Hematopoietic multipotent progenitor cell treated with erythropoietin and hydrocortisone succinate and interleukin-3 and kit ligand, for 8 days (in vitro differentiated cells): ENCODE data around the gene BRIX1.

Source experiments
- DNase-seq: peaks from one replicate; pipeline ENCODE4 v3.0.0-alpha.2; 2015

Gene BRIX1, protein sequence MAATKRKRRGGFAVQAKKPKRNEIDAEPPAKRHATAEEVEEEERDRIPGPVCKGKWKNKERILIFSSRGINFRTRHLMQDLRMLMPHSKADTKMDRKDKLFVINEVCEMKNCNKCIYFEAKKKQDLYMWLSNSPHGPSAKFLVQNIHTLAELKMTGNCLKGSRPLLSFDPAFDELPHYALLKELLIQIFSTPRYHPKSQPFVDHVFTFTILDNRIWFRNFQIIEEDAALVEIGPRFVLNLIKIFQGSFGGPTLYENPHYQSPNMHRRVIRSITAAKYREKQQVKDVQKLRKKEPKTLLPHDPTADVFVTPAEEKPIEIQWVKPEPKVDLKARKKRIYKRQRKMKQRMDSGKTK

DNA sequence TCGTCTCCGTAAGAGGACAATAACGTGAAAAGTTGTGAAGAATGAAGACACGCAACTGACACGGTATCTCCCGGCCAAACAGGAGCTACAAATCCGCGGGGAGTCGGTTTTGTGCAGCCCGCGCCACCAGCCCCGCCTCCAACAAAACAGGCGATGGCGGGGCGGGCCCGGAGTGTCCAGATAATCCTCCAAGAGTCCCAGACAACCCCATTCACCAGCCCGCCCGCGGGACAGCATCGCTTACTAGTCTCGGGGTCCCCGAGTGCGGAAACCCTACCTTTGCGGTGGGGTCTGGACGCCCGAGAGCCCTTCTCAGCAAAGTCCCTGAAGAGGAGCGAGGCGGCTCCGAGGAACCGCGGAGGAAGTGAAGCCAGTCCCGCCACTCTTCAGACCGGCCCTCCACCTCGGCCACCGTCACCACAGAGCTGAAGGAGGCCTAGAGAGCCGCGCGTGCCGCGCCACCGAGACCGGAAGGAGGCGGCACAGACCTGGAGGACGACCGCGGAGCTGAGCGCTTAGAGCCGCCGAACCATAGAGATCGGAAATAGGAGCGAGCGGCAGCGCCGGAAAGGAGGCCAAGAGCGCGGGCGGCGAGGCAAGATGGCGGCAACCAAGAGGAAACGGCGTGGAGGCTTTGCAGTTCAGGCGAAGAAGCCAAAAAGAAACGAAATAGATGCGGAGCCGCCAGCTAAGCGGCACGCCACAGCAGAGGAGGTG is at the start of gene BRIX1, which contains the start of gene RAD1:
TSS of gene BRIX1 (plus strand) at position 573 of the 717 bp plus-strand sequence. CDS start at position 601, 28 bp downstream.
TSS of gene RAD1 (minus strand) at position 366 of the 717 bp plus-strand sequence. CDS start 612 bp downstream, outside the sequence.
- peak; percentile 96 for DNase-seq

DNA sequence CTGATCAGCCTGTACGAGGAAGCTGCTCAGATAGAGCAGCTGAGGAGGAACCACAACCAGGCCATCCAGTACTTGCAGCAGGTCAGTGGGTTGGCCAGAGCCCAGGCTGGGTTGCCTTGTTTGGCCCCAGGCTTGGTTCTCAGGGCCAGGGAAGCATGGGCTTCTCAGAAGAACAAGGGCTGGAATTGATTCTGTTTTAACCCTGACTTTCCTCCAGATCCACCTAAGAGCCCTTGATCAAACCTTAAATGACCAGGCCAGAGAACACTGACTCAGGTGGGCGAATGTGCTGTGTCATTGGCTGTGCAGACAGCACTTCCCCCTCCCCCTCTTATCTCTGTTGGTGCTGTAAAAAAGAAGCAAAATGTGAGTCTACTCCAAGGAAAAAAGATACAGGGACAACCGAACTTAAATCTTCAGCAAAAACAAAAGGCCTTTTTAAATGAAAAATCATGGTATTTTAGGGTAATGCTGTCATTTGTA is 48.5 kb upstream of the BRIX1 start:
- peak; percentile 9 for DNase-seq

DNA sequence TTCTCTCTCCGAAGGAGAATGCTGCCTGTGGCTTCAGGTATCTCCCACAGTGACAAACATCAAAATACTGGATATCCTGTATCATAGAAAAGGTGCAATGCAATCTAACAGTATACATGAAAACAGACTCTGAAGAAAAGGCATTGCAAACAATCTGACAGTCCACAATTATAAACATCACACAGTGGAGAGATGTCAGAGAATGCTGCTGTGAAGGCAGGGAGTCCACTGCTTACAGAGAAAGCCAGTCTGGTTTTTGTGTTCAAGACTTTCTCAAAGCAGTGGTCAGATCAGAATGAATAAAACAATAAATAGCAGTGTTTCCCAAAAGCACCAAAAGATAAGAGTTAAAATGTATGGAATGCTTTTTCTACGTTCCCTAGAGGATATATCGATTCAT is 47.9 kb upstream of the BRIX1 start:
- DNase-seq: no peak

DNA sequence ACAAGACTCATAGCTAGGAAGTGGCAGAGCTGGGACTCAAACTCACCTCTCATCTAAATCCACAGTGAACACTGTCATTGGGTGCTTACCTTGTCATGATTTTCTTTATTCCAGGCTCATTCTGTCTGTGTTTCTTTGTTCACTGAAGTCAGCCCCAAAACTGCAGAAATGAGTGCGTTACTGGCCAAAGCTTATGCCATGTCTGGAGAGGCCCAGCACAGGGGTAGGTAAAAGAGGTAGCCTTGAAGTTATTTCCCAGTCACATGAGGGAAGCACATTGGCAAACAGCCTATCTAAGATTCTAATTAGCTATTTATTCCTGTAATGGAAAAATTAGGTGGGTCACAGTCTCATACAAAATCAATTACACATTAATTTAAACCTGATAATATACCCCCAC is 46.7 kb upstream of the BRIX1 start:
- no peak for DNase-seq

DNA sequence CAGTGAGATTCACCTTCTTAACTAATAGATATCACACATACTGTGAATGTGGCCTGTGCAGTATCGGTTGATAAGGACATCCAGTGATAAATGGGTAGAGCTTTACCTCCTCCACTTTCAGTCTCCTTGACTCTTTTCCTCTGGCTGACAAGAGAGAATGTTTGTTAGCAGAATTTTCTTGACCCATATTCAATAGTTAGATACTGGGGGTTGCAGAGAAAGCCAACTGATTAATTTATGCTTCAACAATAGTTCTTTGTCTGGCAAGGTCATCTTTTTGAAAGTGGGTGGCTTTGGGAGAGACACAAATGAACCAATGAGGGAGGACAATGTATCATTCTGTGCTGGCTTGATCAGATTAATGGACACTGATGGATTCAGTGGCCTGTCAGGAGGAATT is 46.3 kb upstream of the BRIX1 start:
- DNase-seq: no peak

DNA sequence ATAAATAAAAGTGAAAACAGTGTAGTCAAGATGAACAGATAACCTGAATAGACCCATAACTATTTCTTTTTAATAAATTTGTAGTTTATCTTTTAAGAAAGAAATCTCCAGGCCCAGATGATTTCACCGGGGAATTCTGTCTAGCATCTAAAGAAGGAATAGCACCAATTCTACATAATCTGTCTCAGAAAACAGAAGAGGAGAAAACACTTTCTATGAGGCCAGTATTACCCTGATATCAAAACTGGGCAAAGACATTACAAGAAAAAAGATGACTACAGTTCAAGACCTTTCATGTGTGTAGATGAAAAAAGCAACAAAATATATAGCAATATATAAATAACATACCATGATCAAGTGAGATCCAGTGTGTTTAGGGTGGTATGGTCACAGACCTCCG is 45.1 kb upstream of the BRIX1 start:
- DNase-seq: no peak

DNA sequence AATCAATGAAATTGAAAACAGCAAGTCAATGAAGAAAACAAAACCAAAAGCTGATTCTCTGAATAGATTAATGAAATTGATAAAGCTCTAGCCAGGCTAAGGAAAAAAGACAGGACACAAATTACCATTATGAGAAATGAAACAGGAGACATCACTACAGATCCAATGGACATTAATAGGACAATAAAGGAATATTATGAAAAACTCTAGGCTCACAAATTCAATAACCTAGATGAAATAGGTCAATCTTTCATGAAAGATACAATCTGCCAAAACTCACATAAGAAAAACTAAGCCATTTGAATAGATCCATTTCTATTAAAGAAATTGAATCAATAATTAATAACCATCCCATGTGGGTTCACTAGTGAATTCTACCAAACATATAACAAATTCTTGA is 39.2 kb upstream of the BRIX1 start:
- no peak for DNase-seq

DNA sequence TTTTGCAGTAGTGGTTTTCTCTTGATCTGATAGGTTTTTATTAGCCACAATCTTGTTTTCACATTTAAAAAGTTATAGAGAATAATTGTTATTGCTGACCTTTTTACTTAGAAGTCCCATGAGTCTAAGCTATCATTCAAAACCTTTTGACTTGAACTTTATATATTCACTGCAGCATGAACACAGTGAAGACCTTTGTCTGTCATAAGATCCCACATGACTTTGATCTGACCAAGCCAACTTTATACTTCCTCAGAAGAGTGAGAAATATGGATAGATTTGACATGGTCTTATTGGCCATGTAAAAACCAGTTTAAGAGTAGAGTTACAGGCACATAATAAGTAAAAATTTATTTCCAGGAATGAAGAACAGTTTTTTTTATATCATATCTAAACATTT is 34.3 kb upstream of the BRIX1 start:
- DNase-seq: no peak

DNA sequence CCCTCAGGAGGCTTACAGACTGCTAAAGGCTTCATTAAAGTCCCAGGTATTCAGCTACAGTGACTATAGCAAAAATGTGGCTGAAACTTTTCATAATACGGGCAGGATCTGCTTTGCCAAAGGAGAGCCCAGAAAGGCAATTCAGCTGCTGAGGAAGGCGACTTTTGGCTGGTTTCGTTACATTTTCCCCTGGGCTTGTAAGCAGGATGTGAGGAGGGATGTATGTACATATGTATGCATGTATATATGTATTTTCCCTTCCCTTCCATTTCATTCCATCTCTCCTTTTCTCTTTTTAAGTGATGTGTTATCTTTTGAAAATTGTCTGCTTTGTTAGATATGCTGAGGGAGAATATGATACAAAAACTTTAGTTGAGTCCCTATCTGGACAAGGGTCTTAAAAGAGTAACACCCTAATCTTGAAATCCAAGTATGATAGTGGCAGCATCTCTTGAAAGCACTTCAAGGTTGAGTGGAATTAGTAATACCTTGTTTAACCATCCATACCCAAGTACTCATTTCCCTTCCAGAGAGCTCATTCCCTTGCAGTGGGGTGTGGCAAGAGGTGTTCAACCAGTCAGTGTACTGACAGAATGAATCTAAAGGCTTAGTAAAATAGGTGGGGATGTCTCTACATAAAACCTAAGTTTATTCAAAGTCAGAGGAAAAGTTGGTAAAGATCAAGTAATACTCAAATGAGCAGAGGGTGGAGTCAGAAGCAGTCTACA is 29.0 kb upstream of the BRIX1 start:
- DNase-seq: no peak

DNA sequence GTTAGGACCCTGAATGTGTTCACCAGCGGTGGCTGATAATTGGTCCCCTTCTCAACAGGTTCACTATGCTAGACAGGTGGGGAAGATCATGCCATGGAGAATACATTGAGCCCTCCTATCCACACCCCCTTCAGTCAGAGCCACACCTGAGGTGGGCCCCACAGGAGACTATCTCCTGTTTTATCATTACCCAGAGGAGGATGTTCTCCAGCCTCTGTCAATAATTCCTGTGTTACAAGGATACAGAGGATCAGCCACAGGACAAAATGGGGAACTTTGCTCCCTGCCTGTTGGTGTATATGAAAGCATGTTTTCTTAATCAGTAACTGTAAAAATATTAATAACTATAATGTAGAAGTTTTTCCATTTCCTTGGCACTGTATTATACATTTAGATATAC is 26.1 kb upstream of the BRIX1 start:
- DNase-seq: no peak

DNA sequence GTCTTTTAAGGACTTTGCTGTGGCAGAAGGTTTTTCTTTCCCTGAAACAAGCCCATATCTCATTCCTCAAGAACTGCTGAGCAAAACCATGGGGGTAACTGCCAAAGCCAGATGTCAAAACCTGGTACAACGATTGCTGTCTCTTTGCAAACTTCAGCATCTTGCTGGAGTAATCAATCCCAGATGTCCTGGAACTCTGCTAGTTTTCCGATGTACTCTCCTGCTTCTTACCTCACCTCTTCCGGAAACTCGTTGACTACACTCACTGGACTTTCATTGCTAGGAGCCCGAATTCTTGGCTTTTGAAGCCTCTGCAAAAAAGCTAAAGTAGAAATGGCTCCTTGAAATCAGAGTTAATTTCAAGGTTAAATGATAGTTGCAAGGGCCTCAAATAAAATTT is 23.5 kb upstream of the BRIX1 start:
- no peak for DNase-seq

DNA sequence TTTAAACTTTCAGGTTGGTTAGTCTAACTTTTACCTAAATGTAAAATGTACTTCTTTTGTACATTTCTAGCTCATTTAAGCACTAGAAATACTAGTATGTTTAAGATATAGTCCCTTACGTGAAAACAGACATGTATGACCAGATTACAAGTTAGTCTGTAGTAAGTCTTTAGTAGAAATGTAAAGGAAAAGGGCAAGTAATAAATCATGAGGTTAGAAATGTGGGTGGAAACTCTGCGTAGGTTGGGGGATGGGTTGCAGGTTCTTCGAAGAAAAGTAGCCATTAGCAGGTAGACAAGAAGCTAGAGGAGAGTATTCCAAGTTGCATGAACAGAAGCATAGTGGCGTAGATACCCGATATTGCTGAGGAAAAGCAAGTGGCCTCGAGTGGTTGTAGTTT is 23.1 kb upstream of the BRIX1 start:
- no peak for DNase-seq

DNA sequence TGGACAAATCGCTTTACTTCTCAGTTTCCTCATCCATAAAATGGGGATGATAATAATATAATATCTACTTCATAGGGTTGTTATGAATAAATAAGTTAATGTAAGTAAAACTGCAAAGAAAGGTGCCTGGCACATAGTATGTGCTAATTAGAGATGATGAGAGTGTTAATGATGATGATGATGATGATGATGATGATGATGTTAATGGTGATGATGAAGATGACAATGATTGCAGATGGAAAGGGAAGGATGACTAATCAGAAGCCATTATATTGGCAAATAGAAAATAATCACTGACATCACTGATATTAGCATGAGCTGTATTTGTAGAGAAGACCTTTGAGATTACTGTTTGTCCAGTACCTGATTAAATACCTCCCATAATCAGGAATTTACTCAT is 20.8 kb upstream of the BRIX1 start:
- no peak for DNase-seq

DNA sequence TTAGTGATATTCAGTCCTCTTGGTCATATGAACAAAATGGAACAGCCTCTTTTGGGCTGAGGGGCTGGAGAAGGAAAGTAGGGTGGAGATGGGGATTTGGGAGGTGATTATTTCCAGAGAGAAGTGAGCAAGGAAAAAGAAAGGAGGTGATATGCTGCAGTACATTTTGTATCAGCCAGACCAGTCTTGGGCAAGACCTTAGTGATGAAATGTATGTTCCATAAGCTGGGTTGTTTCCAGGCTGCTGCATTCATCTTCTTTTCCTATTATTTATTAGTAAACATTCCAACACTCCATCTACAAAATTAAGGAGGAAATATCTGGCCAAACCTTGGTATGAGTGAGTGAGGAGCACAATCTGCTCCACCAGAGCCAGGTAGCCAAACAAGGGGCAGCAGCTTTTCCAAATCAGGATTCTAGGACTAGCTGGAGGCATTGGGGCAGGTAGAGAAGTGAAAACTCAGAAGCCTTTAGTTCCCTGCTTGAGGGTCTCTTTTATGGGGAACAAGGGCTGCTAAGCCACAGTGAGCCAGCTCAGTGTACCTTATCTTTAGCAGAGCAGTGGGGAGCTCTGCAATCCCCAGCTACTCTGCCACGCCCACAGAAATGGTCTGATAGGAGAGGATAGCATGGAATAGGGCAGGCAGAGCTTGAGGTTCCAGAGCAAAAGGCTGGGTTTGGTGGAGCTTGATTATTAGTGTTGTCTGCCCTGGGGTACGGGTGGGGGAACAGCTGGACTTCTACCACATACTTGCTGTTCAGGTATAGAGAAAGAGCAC is 19.7 kb upstream of the BRIX1 start:
- peak; percentile 79 for DNase-seq

DNA sequence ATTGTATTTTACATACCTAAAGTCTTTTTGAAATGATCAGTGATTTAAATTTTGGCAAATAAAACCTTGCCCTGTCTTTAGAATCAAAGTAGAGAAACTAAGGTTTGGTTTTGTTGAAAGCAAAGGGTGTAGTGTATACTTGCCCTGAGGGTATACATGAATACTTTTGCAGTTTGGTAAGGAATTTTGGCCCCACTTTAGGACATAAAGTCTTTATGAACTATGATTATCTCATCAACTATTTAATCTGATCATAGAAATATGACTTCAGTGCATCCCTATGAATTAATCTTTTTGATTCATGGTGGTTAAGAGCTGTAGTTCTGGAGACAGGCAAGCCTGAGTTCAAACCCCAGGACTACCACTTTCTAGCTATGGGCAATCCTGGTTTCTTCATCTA is 17.9 kb upstream of the BRIX1 start:
- no peak for DNase-seq

DNA sequence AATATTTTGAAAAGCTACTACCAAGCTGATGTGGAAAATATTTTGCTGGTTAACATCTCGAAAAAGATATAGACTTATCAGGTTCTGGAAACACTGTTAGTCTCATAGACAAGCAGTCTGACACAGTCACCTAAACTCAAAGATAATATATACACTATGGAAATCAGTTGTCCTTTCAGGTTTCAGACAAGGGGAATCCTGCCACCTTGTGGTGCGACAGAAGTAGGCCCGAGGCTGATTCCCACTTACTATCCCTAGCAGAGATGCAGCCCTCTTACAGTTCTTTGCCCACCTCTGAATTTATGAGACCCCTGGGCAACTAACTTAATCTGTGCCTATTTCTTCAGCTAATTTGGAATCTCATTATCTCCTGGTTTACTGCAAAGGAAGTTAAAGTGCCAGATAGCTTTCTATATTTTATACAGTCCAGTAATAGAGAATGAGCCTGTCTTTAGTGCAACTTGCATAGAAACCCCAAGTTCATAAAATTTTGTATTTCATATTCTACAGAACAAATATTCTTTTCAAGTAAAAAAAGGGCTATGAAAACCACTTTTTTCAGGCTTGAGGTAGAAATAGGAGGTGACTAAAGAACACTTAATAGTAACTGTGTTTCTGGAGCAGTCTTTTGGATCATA is 17.1 kb upstream of the BRIX1 start:
- peak; percentile 73 for DNase-seq

DNA sequence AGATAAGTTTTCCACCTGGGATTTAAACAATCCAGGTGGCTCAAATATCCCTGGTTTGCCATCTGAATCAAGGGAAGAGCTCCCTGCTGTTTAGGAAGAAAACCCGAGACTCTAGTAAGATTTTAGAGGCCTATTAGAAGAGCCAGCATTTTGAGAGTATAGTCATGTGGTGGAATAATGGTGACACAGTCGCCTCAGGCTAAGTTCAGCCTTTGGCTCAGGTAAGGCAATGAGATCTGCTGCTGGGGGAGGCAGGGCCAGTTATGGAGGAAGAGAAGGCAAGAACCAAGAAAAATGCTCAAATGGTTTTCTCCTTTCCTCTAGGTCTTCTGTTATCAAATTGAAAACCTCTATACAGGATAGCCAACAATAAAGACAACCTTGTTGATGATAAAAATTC is 16.4 kb upstream of the BRIX1 start:
- DNase-seq: no peak

DNA sequence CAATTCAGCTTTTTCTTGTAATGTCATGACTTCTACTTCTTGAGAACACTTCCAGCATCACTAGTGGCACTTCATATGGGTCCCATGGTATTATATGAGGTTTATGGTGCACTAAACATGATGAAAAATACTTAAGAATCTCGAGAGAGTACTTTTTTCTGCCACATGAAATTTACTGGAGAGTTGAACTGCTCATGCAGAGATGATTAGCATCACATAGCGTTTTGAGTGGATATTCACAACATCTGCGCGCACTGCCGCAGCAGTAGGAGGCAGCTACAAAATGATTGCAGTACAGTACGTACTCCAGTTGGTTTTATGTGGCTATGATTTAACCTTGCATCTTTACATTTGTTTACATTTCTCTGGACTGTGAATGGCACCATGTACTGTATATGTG is 14.9 kb upstream of the BRIX1 start:
- DNase-seq: no peak

DNA sequence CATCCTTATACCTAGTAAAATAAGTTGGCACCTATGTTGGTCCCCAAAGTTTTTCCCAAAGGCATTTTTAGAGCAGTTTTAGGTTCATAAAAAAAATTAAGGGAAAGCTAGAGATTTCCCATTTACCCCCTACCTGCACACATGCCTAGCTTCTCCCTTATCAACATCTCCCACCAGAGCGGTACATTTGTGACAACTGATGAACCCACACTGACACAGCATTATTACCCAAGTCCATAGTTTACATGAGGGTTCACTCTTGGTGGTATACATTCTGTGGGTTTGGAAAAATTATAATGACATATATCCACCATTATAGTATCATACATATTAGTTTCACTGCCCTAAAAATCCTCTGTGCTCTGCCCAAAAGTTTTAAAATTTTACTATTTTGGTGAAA is 12.3 kb upstream of the BRIX1 start:
- DNase-seq: peak; percentile 65

DNA sequence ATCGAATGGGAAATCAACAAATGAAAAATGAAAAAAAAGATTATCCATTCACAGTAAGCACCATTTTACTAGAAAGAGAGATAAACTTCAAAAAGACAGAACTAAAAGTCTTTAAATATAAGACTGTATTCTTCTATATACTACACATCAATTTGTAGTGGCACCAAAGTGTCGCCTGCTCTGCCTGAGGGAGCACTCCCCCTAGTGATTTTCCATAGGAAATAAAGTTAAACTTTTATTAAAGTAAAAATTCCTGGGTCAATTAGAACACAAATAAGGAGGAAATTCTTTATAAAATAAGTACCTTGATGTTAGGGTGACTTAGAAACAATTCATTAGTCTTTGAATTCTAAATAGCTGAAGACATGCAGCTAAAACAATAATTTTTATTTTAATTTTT is 9.9 kb upstream of the BRIX1 start:
- DNase-seq: no peak

DNA sequence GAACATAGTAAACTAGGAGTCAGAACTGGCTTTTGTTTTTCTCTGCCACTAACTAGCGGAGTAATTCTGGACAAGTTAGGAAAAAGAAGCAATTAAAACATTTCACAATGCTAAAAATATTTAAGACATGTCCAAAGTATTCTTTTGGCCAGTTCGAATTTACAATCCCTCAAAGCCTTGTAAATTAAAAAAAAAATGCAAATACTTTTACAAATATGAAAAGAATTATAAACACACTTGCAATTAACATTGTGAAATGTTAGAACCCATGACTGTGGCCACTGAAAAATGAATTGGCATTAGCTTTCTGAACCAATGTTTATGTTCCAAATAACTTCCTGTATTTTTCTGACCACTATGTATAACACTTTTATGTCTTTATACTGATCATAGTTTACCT is 2.4 kb upstream of the BRIX1 start:
- DNase-seq: no peak

DNA sequence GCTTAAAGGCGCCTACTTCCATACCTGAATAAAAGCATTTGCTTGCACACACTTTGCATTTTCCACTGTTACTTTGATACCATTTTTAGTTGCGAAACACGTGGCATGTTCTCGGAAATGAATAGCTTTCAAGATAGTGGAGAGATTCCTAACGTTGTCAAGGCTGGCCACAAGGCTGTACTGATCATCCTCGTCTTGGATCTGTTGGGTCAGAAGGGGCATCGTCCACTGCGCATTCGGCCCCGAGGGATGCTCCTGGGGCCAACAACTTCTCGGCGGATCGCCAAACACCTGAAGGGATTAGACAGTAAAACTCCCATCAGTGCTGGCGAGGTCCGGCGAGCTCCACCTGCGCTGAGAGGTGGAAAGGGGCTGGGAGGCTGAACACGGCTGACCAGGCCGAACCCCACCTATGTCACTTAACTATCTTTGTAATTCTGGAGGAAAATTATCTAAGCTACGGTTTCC is 806 bp upstream of the BRIX1 start:
- DNase-seq: peak; percentile 71
